ENCODE data around the gene ARHGAP42. TPM values are rescaled to one million over a fixed set of nuclear protein-coding genes. Genes with fewer than 3 reads are reported as not detected.
"Not testable (repeated sequence)": the region's sequence is repeated elsewhere in the genome, so short reads cannot be mapped to it uniquely, and the experiment has no call there.

ARHGAP42 gene
- total and polyA plus RNA-seq, 2 experiments from 2014 or later = 64.8 to 135 TPM

GRCh38 chr11:100640646-100641045, 46.4 kb upstream of the ARHGAP42 start:
- no peak overlapping the region for H3K27ac ChIP-seq
- no peak for TF ChIP-seq CTCF (IDR thresholded peaks at IDR 0.05; ENCODE audit: low read depth, low read length)
- no peaks in the 10 kb centered on the region for H3K4me1 ChIP-seq (ENCODE audit: low read depth)
- H3K36me3 ChIP-seq = no peaks in the 10 kb centered on the region
- no peak overlapping the region for H3K4me3 ChIP-seq
- H3K9me3 ChIP-seq (ENCODE audit: low read depth) = no peaks in the 10 kb centered on the region
- DNase-seq (ENCODE audit: low read depth in 1 of 2, low spot score in 1 of 2) = no peak
- no peaks in the 10 kb centered on the region for H3K27me3 ChIP-seq

- H3K36me3 ChIP-seq = no peaks in the 10 kb centered on the region
- H3K27ac ChIP-seq = no peak overlapping the region
- TF ChIP-seq CTCF (IDR thresholded peaks at IDR 0.05; ENCODE audit: low read depth, low read length) = no peak
- no peak for DNase-seq (ENCODE audit: low read depth in 1 of 2, low spot score in 1 of 2)
- no peaks in the 10 kb centered on the region for H3K27me3 ChIP-seq
- H3K4me1 ChIP-seq (ENCODE audit: low read depth) = no peaks in the 10 kb centered on the region
- no peaks in the 10 kb centered on the region for H3K9me3 ChIP-seq (ENCODE audit: low read depth)
- no peak overlapping the region for H3K4me3 ChIP-seq
Measured at GRCh38 chr11:100641456-100641855, 45.6 kb upstream of the ARHGAP42 start.

- no peak overlapping the region for H3K27ac ChIP-seq
- H3K4me1 ChIP-seq (ENCODE audit: low read depth) = no peaks in the 10 kb centered on the region
- H3K36me3 ChIP-seq = no peaks in the 10 kb centered on the region
- H3K4me3 ChIP-seq = no peak overlapping the region
- H3K27me3 ChIP-seq = no peaks in the 10 kb centered on the region
- DNase-seq (ENCODE audit: low read depth in 1 of 2, low spot score in 1 of 2) = no peak
- TF ChIP-seq CTCF (IDR thresholded peaks at IDR 0.05; ENCODE audit: low read depth, low read length) = no peak
- no peaks in the 10 kb centered on the region for H3K9me3 ChIP-seq (ENCODE audit: low read depth)
Measured at GRCh38 chr11:100646545-100646944, 40.5 kb upstream of the ARHGAP42 start.

GRCh38 chr11:100647861-100648260, 39.2 kb upstream of the ARHGAP42 start:
- no peak overlapping the region for H3K27ac ChIP-seq
- no peak for DNase-seq (ENCODE audit: low read depth in 1 of 2, low spot score in 1 of 2)
- H3K4me3 ChIP-seq = no peak overlapping the region
- no peak for TF ChIP-seq CTCF (IDR thresholded peaks at IDR 0.05; ENCODE audit: low read depth, low read length)
- no peaks in the 10 kb centered on the region for H3K27me3 ChIP-seq
- H3K4me1 ChIP-seq (ENCODE audit: low read depth) = no peaks in the 10 kb centered on the region
- H3K9me3 ChIP-seq (ENCODE audit: low read depth) = no peaks in the 10 kb centered on the region
- no peaks in the 10 kb centered on the region for H3K36me3 ChIP-seq

- no peak overlapping the region for H3K27ac ChIP-seq
- H3K36me3 ChIP-seq = no peaks in the 10 kb centered on the region
- H3K27me3 ChIP-seq = no peaks in the 10 kb centered on the region
- no peak overlapping the region for H3K4me3 ChIP-seq
- no peaks in the 10 kb centered on the region for H3K4me1 ChIP-seq (ENCODE audit: low read depth)
- no peak for DNase-seq (ENCODE audit: low read depth in 1 of 2, low spot score in 1 of 2)
- no peak for TF ChIP-seq CTCF (IDR thresholded peaks at IDR 0.05; ENCODE audit: low read depth, low read length)
- H3K9me3 ChIP-seq (ENCODE audit: low read depth) = no peaks in the 10 kb centered on the region
Measured at GRCh38 chr11:100663583-100663982, 23.5 kb upstream of the ARHGAP42 start.

GRCh38 chr11:100663996-100664395, 23.1 kb upstream of the ARHGAP42 start:
- DNase-seq (ENCODE audit: low read depth in 1 of 2, low spot score in 1 of 2) = no peak
- Histone ChIP-seq H3K27ac (no peak overlapping the region), H3K4me3 (no peak overlapping the region), H3K36me3 (no peaks in the 10 kb centered on the region), H3K9me3 (ENCODE audit: low read depth) (no peaks in the 10 kb centered on the region), H3K4me1 (ENCODE audit: low read depth) (no peaks in the 10 kb centered on the region), H3K27me3 (no peaks in the 10 kb centered on the region)
- no peak for TF ChIP-seq CTCF (IDR thresholded peaks at IDR 0.05; ENCODE audit: low read depth, low read length)

GRCh38 chr11:100666816-100667215, 20.3 kb upstream of the ARHGAP42 start:
- not testable (repeated sequence) for H3K9me3 ChIP-seq (ENCODE audit: low read depth); DNase-seq (ENCODE audit: low read depth in 1 of 2, low spot score in 1 of 2); H3K4me1 ChIP-seq (ENCODE audit: low read depth); H3K27me3 ChIP-seq; H3K4me3 ChIP-seq; H3K36me3 ChIP-seq; H3K27ac ChIP-seq
